Fibroblast of lung (primary cell): ENCODE data around the gene SGK1.

Experiments
- EZH2 ChIP-seq: IDR thresholded peaks from 2 replicates; pipeline ENCODE4 v1.5.1; 2012; ENCODE audit warnings: low read length, control low read depth, mild to moderate bottlenecking; ENCODE audit errors: missing control alignments
- TF ChIP-seq, protein P1 (sequence below), 2 donors: IDR thresholded peaks in 1 of 2; conservative IDR thresholded peaks in 1 of 2; 1 replicate in 1 of 2; 2 replicates in 1 of 2; pipeline ENCODE4 v1.5.1; 2011 to 2012; ENCODE audit warnings: low read length in 2 of 2, control low read depth in 1 of 2, inconsistent platforms in 1 of 2, low read depth in 1 of 2, mild to moderate bottlenecking in 1 of 2

DNA sequence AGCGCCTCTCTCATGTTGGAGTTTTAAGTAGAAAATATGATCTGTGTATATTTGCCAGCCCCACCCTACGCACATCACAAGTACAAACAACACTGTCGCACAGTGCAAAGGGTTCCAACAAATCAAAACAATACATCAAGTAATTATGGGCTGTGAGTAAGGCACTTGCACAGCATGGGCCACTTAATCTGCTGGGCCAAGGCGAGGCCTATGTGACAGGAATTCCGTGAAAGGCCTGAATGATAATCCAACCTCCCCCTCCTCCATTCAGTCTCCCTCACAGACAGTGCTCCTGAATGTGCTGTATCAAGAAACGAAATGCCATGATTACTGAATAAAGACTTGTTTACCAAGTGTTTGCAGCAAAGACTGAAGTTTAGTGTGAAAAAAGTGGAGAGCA lies 135.4 kb downstream of the SGK1 start:
- TF ChIP-seq, protein P1, sequence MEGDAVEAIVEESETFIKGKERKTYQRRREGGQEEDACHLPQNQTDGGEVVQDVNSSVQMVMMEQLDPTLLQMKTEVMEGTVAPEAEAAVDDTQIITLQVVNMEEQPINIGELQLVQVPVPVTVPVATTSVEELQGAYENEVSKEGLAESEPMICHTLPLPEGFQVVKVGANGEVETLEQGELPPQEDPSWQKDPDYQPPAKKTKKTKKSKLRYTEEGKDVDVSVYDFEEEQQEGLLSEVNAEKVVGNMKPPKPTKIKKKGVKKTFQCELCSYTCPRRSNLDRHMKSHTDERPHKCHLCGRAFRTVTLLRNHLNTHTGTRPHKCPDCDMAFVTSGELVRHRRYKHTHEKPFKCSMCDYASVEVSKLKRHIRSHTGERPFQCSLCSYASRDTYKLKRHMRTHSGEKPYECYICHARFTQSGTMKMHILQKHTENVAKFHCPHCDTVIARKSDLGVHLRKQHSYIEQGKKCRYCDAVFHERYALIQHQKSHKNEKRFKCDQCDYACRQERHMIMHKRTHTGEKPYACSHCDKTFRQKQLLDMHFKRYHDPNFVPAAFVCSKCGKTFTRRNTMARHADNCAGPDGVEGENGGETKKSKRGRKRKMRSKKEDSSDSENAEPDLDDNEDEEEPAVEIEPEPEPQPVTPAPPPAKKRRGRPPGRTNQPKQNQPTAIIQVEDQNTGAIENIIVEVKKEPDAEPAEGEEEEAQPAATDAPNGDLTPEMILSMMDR (conservative IDR thresholded peaks at IDR 0.05 in 1 of 2, IDR thresholded peaks at IDR 0.05 in 1 of 2; ENCODE audit: low read depth in 1 of 2, low read length in 2 of 2) = no peak
- no peak for TF ChIP-seq EZH2
